ENCODE data around the gene TRAPPC11.
A peak's percentile ranks its signal among the peaks of the same experiment; 100 is the strongest.

TRAPPC11 gene

DNA sequence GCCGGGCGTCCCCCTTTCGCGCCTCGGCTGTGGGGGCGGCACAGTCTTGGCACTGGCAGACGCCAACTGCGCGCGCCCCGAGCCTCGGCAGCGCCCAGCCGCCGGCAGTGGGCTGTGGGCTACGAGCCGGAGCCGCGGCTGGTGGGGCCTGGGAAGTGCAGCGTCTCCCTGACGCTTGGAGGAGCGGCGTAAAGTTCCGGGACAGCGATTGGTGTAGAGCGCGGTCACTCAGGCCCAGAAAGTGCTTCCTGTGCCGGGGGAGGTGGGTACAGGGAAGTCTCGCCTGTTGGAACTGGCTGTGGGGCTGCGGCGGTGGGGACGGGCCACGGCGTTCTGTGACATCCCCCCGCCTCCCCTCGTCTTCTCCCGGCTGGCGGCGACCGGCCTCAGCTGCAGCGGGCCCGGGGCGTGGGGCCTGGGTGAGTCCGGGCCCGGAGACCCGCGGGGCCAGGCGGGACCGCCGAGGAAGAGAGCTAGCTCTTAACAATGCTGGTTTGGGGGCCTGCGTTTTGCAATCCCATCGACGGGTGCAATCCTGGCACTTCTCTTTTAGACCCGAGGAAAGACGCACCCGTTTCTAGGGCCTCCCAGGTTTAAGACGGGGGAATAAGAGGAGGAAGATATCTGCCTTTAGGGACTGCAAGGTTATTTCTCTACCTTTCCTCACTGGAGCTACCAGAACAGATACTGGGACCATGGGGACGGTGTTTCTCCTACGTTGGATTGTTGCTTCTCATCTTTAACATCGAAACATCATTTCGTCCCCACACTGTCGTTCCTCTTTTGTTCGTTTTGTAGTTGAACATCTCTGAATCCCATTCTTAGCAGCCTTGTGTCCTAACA is at the start of gene TRAPPC11, which contains the start of gene RWDD4:
Gene TRAPPC11, plus strand, starts transcription at position 265 of the 843 bp plus-strand sequence. CDS start 4,575 bp downstream, outside the sequence.
Gene RWDD4, minus strand, starts transcription at position 157 of the 843 bp plus-strand sequence. CDS start 233 bp downstream, outside the sequence.
- Histone ChIP-seq H3K9ac (ENCODE audit: low read length) (peak within 1 kb of the TSS; percentile 66), H3K36me3 (replicated peaks; ENCODE audit: low read depth, low read length) (no peaks in the 10 kb centered on the region), H3K4me2 (ENCODE audit: low read length) (peak within 1 kb of the TSS; percentile 72), H3K4me1 (ENCODE audit: low read length) (0 out of 2 replicates have a peak, but pooled peaks cover 3% of the 10 kb centered on the region), H3K79me2 (ENCODE audit: low read length) (peaks cover 29% of the 10 kb centered on the region), H2AFZ (ENCODE audit: low read depth, low read length) (no peak within 1 kb of the TSS), H3K27ac (ENCODE audit: low read length) (peak within 1 kb of the TSS; percentile 42), H3K9me3 (ENCODE audit: insufficient read depth, low read length) (no peaks in the 10 kb centered on the region), H4K20me1 (ENCODE audit: insufficient read depth, low read length) (no peaks in the 10 kb centered on the region), H3K4me3 (ENCODE audit: low read length) (peak within 1 kb of the TSS; percentile 86), H3K27me3 (ENCODE audit: low read depth, low read length) (no peaks in the 10 kb centered on the region)
- no peak for TF ChIP-seq CTCF (IDR thresholded peaks at IDR 0.05; ENCODE audit: low read depth, low read length)
- TF ChIP-seq EZH2phosphoT487 (IDR thresholded peaks at IDR 0.05; ENCODE audit: low read depth): no peak

DNA sequence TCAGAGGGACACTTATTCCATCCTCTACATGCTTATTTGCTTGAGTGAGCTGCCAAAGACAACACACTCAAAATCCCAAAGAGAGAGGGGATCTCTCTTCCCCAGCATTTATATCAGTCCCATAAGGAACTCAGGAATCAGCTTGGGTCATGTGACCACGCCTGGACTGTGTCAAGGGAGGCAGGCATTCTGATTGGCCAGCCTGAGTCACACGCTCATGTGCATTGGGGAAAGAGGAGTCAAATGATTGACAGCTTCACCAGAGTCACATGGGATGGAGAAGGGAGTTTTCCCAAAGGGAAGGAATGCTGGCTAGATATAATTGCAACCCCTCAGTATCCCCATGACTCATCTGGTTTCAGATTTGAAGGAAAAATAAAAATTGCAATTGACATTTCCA is 49.1 kb upstream of the TRAPPC11 start:
- no peak overlapping the region for H2AFZ ChIP-seq (ENCODE audit: low read depth, low read length)
- no peaks in the 10 kb centered on the region for H4K20me1 ChIP-seq (ENCODE audit: insufficient read depth, low read length)
- no peak overlapping the region for H3K4me2 ChIP-seq (ENCODE audit: low read length)
- no peak for TF ChIP-seq EZH2phosphoT487 (IDR thresholded peaks at IDR 0.05; ENCODE audit: low read depth)
- no peaks in the 10 kb centered on the region for H3K27me3 ChIP-seq (ENCODE audit: low read depth, low read length)
- no peaks in the 10 kb centered on the region for H3K36me3 ChIP-seq (replicated peaks; ENCODE audit: low read depth, low read length)
- no peak overlapping the region for H3K4me3 ChIP-seq (ENCODE audit: low read length)
- H3K27ac ChIP-seq (ENCODE audit: low read length): no peak overlapping the region
- no peaks in the 10 kb centered on the region for H3K4me1 ChIP-seq (ENCODE audit: low read length)
- H3K9ac ChIP-seq (ENCODE audit: low read length): no peak overlapping the region
- no peaks in the 10 kb centered on the region for H3K79me2 ChIP-seq (ENCODE audit: low read length)
- no peaks in the 10 kb centered on the region for H3K9me3 ChIP-seq (ENCODE audit: insufficient read depth, low read length)

- H3K4me1 ChIP-seq (ENCODE audit: low read length): no peaks in the 10 kb centered on the region
- H3K27me3 ChIP-seq (ENCODE audit: low read depth, low read length): no peaks in the 10 kb centered on the region
- no peak overlapping the region for H2AFZ ChIP-seq (ENCODE audit: low read depth, low read length)
- no peak for TF ChIP-seq CTCF (IDR thresholded peaks at IDR 0.05; ENCODE audit: low read depth, low read length)
- TF ChIP-seq EZH2phosphoT487 (IDR thresholded peaks at IDR 0.05; ENCODE audit: low read depth): no peak
- H3K9ac ChIP-seq (ENCODE audit: low read length): no peak overlapping the region
- no peak overlapping the region for H3K4me2 ChIP-seq (ENCODE audit: low read length)
- no peak overlapping the region for H3K27ac ChIP-seq (ENCODE audit: low read length)
- no peaks in the 10 kb centered on the region for H4K20me1 ChIP-seq (ENCODE audit: insufficient read depth, low read length)
- no peaks in the 10 kb centered on the region for H3K36me3 ChIP-seq (replicated peaks; ENCODE audit: low read depth, low read length)
- H3K79me2 ChIP-seq (ENCODE audit: low read length): no peaks in the 10 kb centered on the region
- no peak overlapping the region for H3K4me3 ChIP-seq (ENCODE audit: low read length)
- H3K9me3 ChIP-seq (ENCODE audit: insufficient read depth, low read length): no peaks in the 10 kb centered on the region
Measured at GRCh38 chr4:183610613-183611012, 48.5 kb upstream of the TRAPPC11 start.

GRCh38 chr4:183611210-183611830 is 47.8 kb upstream of the TRAPPC11 start:
- Histone ChIP-seq H3K4me1 (ENCODE audit: low read length) (no peaks in the 10 kb centered on the region), H4K20me1 (ENCODE audit: insufficient read depth, low read length) (no peaks in the 10 kb centered on the region), H2AFZ (ENCODE audit: low read depth, low read length) (no peak overlapping the region)

More at GRCh38 chr4:183611210-183611830, 47.8 kb upstream of the TRAPPC11 start:
- Histone ChIP-seq H3K79me2 (ENCODE audit: low read length) (no peaks in the 10 kb centered on the region), H3K9me3 (ENCODE audit: insufficient read depth, low read length) (no peaks in the 10 kb centered on the region), H3K36me3 (replicated peaks; ENCODE audit: low read depth, low read length) (no peaks in the 10 kb centered on the region), H3K4me2 (ENCODE audit: low read length) (no peak overlapping the region), H3K4me3 (ENCODE audit: low read length) (no peak overlapping the region), H3K9ac (ENCODE audit: low read length) (no peak overlapping the region), H3K27ac (ENCODE audit: low read length) (no peak overlapping the region), H3K27me3 (ENCODE audit: low read depth, low read length) (no peaks in the 10 kb centered on the region)
- no peak for TF ChIP-seq CTCF (IDR thresholded peaks at IDR 0.05; ENCODE audit: low read depth, low read length)
- no peak for TF ChIP-seq EZH2phosphoT487 (IDR thresholded peaks at IDR 0.05; ENCODE audit: low read depth)

All from OCI-LY3 (cell line).